AG04450 (cell line): Measurements from ENCODE around the gene ZFYVE27. TPM values are rescaled to one million over a fixed set of nuclear protein-coding genes. Genes with fewer than 3 reads are reported as not detected.

Experiments used
- CTCF ChIA-PET: fragments of 300-600, 350-600 bp; formaldehyde crosslinking; extraction: SDS; loops from one replicate; lab custom pipeline; 2022; ENCODE audit warnings: antibody characterized with exemption, inconsistent platforms; lab: Charles Lee
- POLR2A ChIA-PET: fragments of 350-600 bp; formaldehyde crosslinking; extraction: SDS; loops from one replicate; lab custom pipeline; 2021; ENCODE audit warnings: antibody characterized with exemption, inconsistent platforms; lab: Yijun Ruan, JAX
- DNase-seq: peaks from one replicate; pipeline ENCODE4 v3.0.0-alpha.2; 2011; ENCODE audit warnings: low read depth, low spot score
- H3K27ac ChIP-seq: one replicate; pipeline ENCODE4 v1.5.1; 2012; ENCODE audit warnings: low read depth, low read length, control low read depth
- H3K27me3 ChIP-seq: one replicate; pipeline ENCODE4 v1.6.0; 2012; ENCODE audit warnings: low read length; ENCODE audit not compliant: control insufficient read depth, insufficient read depth
- H3K4me3 ChIP-seq: 2 replicates; pipeline ENCODE4 v1.5.1; 2011; ENCODE audit warnings: mild to moderate bottlenecking, low read depth, low read length, control low read depth
- H3K9me3 ChIP-seq: 2 replicates; pipeline ENCODE4 v1.5.1; 2012; ENCODE audit warnings: low read length; ENCODE audit not compliant: control insufficient read depth, insufficient read depth
- polyA plus RNA-seq: library from polyadenylated mRNA; depleted of rRNA; stranded (reverse); fragments of >200 nt; gene quantifications from 2 replicates; pipeline ENCODE4 v1.2.3, GENCODE V29; 2011
- TF ChIP-seq, protein P1 (sequence below): IDR thresholded peaks from 2 replicates; pipeline ENCODE4 v1.5.1; 2011; ENCODE audit warnings: low read depth, low read length, control low read depth, inconsistent platforms

The ZFYVE27 gene
- polyA plus RNA-seq, 1 experiment, result 11.1 TPM

DNA sequence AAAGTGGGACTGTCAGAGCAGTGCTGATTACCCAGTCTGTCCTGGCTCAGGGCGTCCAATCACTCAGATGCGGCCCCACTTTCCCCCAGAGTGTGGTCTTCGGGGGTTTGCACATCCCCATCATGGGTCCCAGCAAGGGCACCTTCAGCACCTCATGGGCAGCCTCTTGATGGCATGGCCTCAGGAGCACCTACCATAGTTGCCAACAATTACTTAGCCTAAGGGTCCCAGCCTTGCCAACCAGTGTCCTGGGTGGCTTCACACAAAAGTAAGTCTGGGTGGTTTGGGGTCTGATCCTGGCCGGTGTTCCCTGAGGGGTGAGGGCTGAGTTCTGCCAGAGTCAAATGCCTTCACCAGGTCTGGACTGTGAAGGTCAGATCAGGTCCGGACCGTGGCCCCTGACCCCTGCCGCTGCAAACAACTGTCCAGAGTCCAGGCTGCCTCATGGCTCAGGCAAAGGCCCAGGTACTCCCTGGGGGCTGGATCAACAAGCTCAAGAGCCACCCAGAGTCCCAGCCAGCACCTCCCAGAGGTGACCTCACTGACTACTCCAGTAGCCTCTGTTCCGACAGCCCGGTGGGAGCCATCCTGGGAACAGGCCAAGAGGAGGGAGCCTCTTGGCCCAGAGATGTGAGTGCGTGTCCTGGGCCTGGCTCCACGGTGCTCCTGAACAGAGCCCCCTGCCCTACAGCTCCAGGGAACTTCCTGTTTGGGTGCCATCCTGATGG lies 29.6 kb upstream of the ZFYVE27 start:
- DNase-seq, result no peak
- CTCF ChIA-PET, result interaction anchor here (1.6 to 14.9 kb wide), 2 partner anchors 26 to 29 kb away, joined by 3 to 316 read pairs; partner anchors contain the start of gene ZFYVE27
- POLR2A ChIA-PET, result interaction anchor here (1.0 kb wide), 1 partner anchor 20 kb away, joined by 4 read pairs; no protein-coding TSS in a partner anchor
- TF ChIP-seq, protein P1, sequence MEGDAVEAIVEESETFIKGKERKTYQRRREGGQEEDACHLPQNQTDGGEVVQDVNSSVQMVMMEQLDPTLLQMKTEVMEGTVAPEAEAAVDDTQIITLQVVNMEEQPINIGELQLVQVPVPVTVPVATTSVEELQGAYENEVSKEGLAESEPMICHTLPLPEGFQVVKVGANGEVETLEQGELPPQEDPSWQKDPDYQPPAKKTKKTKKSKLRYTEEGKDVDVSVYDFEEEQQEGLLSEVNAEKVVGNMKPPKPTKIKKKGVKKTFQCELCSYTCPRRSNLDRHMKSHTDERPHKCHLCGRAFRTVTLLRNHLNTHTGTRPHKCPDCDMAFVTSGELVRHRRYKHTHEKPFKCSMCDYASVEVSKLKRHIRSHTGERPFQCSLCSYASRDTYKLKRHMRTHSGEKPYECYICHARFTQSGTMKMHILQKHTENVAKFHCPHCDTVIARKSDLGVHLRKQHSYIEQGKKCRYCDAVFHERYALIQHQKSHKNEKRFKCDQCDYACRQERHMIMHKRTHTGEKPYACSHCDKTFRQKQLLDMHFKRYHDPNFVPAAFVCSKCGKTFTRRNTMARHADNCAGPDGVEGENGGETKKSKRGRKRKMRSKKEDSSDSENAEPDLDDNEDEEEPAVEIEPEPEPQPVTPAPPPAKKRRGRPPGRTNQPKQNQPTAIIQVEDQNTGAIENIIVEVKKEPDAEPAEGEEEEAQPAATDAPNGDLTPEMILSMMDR, result no peak
- H3K4me3 ChIP-seq, result no peak overlapping the region
- H3K27ac ChIP-seq, result no peak overlapping the region
- H3K9me3 ChIP-seq, result no peaks in the 10 kb centered on the region
- H3K27me3 ChIP-seq, result no peaks in the 10 kb centered on the region

DNA sequence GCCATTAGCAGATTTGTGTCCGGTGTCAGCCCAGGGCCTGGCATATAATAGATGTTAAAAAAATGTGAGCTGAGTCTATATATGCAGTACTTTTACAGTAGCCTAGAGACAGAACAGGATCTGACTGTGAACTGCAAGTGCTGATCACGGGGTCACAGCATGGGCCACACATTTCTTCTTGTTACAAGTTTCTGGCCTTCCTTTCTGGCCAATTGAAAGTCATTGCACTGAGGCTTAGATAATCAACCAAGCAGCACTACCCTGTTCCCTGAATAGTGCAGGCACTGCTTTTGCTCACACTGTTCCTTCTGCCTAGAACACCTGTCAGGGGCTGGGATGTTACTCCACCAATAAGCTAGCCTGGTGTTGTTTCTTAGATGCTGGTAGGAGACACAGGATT lies 28.8 kb upstream of the ZFYVE27 start:
- TF ChIP-seq, protein P1, result no peak
- no peak for DNase-seq
- no peaks in the 10 kb centered on the region; the same call in 1 of the 2 replicates for H3K9me3 ChIP-seq
- ChIA-PET POLR2A (interaction anchor here (0.7 to 2.4 kb wide), 2 partner anchors 20 to 26 kb away, joined by 7 to 17 read pairs; partner anchors contain the start of gene AVPI1), CTCF (interaction anchor here (0.6 to 14.9 kb wide), 2 partner anchors 25 to 84 kb away, joined by 3 to 316 read pairs; partner anchors contain the start of gene ZFYVE27)
- H3K4me3 ChIP-seq, result no peak overlapping the region
- H3K27ac ChIP-seq, result no peak overlapping the region
- no peaks in the 10 kb centered on the region for H3K27me3 ChIP-seq

DNA sequence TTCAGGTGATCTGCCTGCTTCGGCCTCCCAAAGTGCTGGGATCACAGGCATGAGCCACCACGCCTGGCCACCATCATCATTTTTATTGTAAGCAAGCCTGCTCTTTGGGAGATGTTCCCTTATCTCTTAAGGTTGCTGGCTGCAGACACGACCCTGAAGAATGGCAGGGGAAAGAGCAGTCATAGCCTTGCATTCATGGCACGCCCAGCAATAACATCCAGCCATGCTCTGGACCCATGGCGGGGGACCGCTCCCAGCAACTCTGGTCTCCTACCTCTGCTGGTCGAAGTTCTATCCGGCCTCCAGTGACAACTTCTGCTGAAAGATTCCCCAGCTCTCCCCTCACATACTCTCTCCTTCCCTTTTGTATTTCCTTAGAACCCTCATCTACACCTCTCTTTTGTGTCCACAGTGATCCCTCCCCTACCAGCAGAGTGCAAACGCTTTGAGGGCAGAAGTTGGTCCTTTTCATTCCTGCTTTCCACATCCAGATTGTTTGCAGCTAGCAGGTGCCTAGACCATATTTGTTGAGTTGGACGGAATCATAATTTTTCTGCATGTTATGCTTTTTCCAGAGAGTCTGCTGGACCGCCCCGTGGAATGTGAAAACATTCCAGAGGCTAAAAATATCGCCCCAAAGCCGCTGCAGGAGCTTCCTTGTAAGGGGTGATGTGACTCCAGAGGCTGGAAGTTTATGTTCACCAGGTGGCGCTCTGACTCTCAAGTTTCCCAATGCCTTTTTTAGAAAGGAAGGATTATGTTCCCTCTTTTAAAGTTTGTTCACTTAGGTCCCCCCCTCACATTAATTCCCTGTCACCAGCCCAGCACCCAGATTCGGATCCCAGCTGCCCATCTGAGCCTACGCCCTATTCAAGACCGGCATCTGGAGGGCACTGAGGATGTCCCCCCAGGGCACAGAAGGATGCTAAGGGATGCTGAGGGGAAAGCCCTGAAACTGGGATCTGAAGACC lies 27.7 kb upstream of the ZFYVE27 start:
- POLR2A ChIA-PET, result interaction anchor here (0.6 to 2.4 kb wide), 4 partner anchors 8 to 54 kb away, joined by 3 to 17 read pairs (median 8); partner anchors contain the start of gene AVPI1

DNA sequence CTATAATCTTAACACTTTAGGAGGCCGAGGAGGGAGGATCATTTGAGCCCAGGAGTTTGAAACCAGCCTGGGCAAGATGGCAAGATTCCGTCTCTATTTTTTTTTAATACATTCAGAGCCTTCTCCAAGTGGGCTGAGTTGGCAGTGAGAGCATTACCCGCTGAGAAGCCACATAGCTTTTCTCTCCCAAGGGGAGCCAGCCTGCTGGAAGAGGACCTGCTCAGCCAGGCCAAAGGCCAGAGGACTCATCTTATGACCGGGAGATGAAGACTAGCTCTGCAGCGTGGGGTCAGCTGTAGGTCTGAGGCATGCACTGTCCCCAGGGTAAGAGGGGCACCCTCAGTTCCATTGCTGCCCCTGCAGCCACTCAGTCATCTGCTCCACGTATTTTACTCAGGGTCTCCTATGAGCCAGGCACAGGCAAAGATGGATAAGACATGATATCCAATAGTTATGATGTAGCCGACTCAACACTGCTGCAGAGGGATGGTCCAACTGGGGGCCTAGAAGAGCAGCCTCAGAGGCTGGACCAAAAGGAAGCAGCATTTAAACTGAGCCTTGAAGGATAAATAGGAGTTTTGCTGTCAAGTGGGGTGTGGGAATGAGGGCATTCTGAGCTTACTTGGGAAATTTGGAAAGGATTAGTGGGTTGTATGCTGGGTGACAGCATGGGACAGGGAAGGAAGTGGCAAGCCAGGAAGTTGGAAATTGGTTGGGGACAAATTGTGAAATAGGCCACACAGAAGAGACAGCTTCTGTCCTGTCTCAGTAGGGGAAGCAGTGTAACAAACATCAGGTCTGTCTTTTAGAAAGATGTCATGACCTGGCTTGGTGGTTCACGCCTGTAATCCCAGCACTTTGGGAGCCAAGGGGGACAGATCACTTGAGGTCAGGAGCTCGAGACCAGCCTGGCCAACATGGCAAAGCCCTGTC lies 25.0 kb upstream of the ZFYVE27 start:
- H3K4me3 ChIP-seq, result no peak overlapping the region
- H3K27ac ChIP-seq, result no peak overlapping the region
- H3K27me3 ChIP-seq, result no peaks in the 10 kb centered on the region
- TF ChIP-seq, protein P1, result no peak
- CTCF ChIA-PET, result interaction anchor here (0.7 to 14.9 kb wide), 7 partner anchors 10 to 35 kb away, joined by 3 to 316 read pairs (median 5); partner anchors contain the start of gene ZFYVE27
- POLR2A ChIA-PET, result interaction anchor here (4.1 kb wide), 1 partner anchor 24 kb away, joined by 52 read pairs; the partner anchor contains the start of gene AVPI1
- H3K9me3 ChIP-seq, result no peaks in the 10 kb centered on the region; the same call in 1 of the 2 replicates
- DNase-seq, result no peak

More for the DNA sequence above, 27.7 kb upstream of the ZFYVE27 start:
- TF ChIP-seq, protein P1, result peak; percentile 78
- H3K27ac ChIP-seq, result no peak overlapping the region
- H3K4me3 ChIP-seq, result no peak overlapping the region
- no peaks in the 10 kb centered on the region; the same call in 1 of the 2 replicates for H3K9me3 ChIP-seq
- CTCF ChIA-PET, result interaction anchor here (0.5 to 14.9 kb wide), 21 partner anchors 8 to 310 kb away, joined by 3 to 316 read pairs (median 5); partner anchors contain the start of genes AVPI1 and ZFYVE27
- peak; percentile 67 for DNase-seq
- H3K27me3 ChIP-seq, result no peaks in the 10 kb centered on the region
